ELR (cell line): ENCODE measurements around the gene KIF20B.
A peak's percentile ranks its signal among the peaks of the same experiment; 100 is the strongest.

Source experiments
- DNase-seq: peaks from one replicate; pipeline ENCODE4 v3.0.0-alpha.2; 2015; ENCODE audit warnings: low read depth

Gene KIF20B

GRCh38 chr10:89701242-89702120 is at the start of gene KIF20B:
KIF20B (plus strand) TSS chr10:89701590; CDS start chr10:89705295, 3,705 bp downstream.
- peak; percentile 98 for DNase-seq

GRCh38 chr10:89651916-89652573 is 49.3 kb upstream of the KIF20B start:
- no peak for DNase-seq

- no peak for DNase-seq
Measured at GRCh38 chr10:89652806-89653370, 48.5 kb upstream of the KIF20B start.

GRCh38 chr10:89653410-89653869 is 48.0 kb upstream of the KIF20B start:
- peak; percentile 59 for DNase-seq

GRCh38 chr10:89655722-89656121 is 45.7 kb upstream of the KIF20B start:
- DNase-seq, result no peak

- no peak for DNase-seq
Measured at GRCh38 chr10:89657302-89657701, 44.1 kb upstream of the KIF20B start.

GRCh38 chr10:89659143-89660131 is 42.0 kb upstream of the KIF20B start:
- DNase-seq, result peak; percentile 72

GRCh38 chr10:89662596-89662995 is 38.8 kb upstream of the KIF20B start:
- peak; percentile 12 for DNase-seq

- no peak for DNase-seq
Measured at GRCh38 chr10:89663144-89663543, 38.2 kb upstream of the KIF20B start.

- no peak for DNase-seq
Measured at GRCh38 chr10:89664203-89664602, 37.2 kb upstream of the KIF20B start.

GRCh38 chr10:89665302-89665701 is 36.1 kb upstream of the KIF20B start:
- no peak for DNase-seq

GRCh38 chr10:89666138-89666537 is 35.3 kb upstream of the KIF20B start:
- DNase-seq, result no peak

- no peak for DNase-seq
Measured at GRCh38 chr10:89668386-89669071, 32.9 kb upstream of the KIF20B start.

- no peak for DNase-seq
Measured at GRCh38 chr10:89669985-89670384, 31.4 kb upstream of the KIF20B start.

- no peak for DNase-seq
Measured at GRCh38 chr10:89670926-89671325, 30.5 kb upstream of the KIF20B start.

- no peak for DNase-seq
Measured at GRCh38 chr10:89677341-89677740, 24.0 kb upstream of the KIF20B start.

GRCh38 chr10:89679986-89680385 is 21.4 kb upstream of the KIF20B start:
- DNase-seq, result no peak

- DNase-seq, result no peak
Measured at GRCh38 chr10:89683883-89684282, 17.5 kb upstream of the KIF20B start.

- peak; percentile 60 for DNase-seq
Measured at GRCh38 chr10:89684604-89685003, 16.8 kb upstream of the KIF20B start.

GRCh38 chr10:89685936-89686335 is 15.5 kb upstream of the KIF20B start:
- DNase-seq, result no peak

GRCh38 chr10:89690027-89690426 is 11.4 kb upstream of the KIF20B start:
- no peak for DNase-seq
